GM23338 (cell line): Measurements from ENCODE around the gene RGS19. TPM values are rescaled to one million over a fixed set of nuclear protein-coding genes. Genes with fewer than 3 reads are reported as not detected.

Experiments used
- ATAC-seq: fragments of 200-7000 bp; cut with Tn5 transposase; 3 replicates; pipeline ENCODE4 v1.9.1; 2020
- DNase-seq: peaks from one replicate; pipeline ENCODE4 v3.0.0-alpha.2; 2015; ENCODE audit warnings: low spot score
- H2AFZ ChIP-seq: fragments of 200-600 bp; sonication (generic); 2 replicates; pipeline ENCODE4 v1.8.0; 2016; ENCODE audit warnings: antibody characterized with exemption, mild to moderate bottlenecking, moderate library complexity
- H3F3A ChIP-seq: fragments of 200-600 bp; sonication (generic); replicated peaks from 2 replicates; pipeline ENCODE4 v1.8.0; 2017; ENCODE audit warnings: antibody characterized with exemption, mixed run types, low read depth
- H3K27ac ChIP-seq: fragments of 200-600 bp; sonication (generic); 2 replicates; pipeline ENCODE4 v1.6.1; 2016; ENCODE audit warnings: low read depth
- H3K27me3 ChIP-seq: fragments of 200-600 bp; sonication (generic); 2 replicates; pipeline ENCODE4 v1.8.0; 2016; ENCODE audit warnings: mild to moderate bottlenecking, mixed run types, moderate library complexity; ENCODE audit not compliant: insufficient read depth
- H3K36me3 ChIP-seq: fragments of 200-600 bp; sonication (generic); 2 replicates; pipeline ENCODE4 v1.8.0; 2016; ENCODE audit warnings: mild to moderate bottlenecking; ENCODE audit not compliant: insufficient read depth
- H3K4me1 ChIP-seq: fragments of 200-600 bp; sonication (generic); 2 replicates; pipeline ENCODE4 v1.8.0; 2016; ENCODE audit warnings: mild to moderate bottlenecking, moderate library complexity; ENCODE audit not compliant: insufficient read depth
- H3K4me2 ChIP-seq: fragments of 200-600 bp; sonication (generic); 2 replicates; pipeline ENCODE4 v1.7.1; 2017; ENCODE audit warnings: mixed run types
- H3K4me3 ChIP-seq: fragments of 200-600 bp; sonication (generic); 2 replicates; pipeline ENCODE4 v1.6.1; 2016; ENCODE audit warnings: mixed run types
- H3K79me2 ChIP-seq: fragments of 200-600 bp; sonication (generic); replicated peaks from 2 replicates; pipeline ENCODE4 v1.8.0; 2017; ENCODE audit warnings: mild to moderate bottlenecking; ENCODE audit not compliant: insufficient read depth
- H3K9me2 ChIP-seq: fragments of 200-600 bp; sonication (generic); 2 replicates; pipeline ENCODE4 v1.8.0; 2017; ENCODE audit not compliant: insufficient read depth
- H4K20me1 ChIP-seq: fragments of 200-600 bp; sonication (generic); replicated peaks from 2 replicates; pipeline ENCODE4 v1.8.0; 2017; ENCODE audit warnings: mild to moderate bottlenecking; ENCODE audit not compliant: insufficient read depth
- H3K27ac Mint-ChIP-seq: 2 replicates; pipeline ENCODE4 v1.8.0; 2020; ENCODE audit warnings: inconsistent platforms, mild to moderate bottlenecking, moderate library complexity, mixed read lengths
- H3K27me3 Mint-ChIP-seq: 3 replicates; pipeline ENCODE4 v1.8.0; 2022; ENCODE audit warnings: low read depth, mild to moderate bottlenecking, moderate library complexity, mixed read lengths, inconsistent platforms; ENCODE audit not compliant: insufficient read depth, poor library complexity
- H3K36me3 Mint-ChIP-seq: 3 replicates; pipeline ENCODE4 v1.8.0; 2021; ENCODE audit warnings: low read depth, mild to moderate bottlenecking, inconsistent platforms, moderate library complexity, mixed read lengths
- H3K4me1 Mint-ChIP-seq: 3 replicates; pipeline ENCODE4 v1.8.0; 2020; ENCODE audit warnings: mild to moderate bottlenecking, inconsistent platforms, mixed read lengths
- H3K4me3 Mint-ChIP-seq: 3 replicates; pipeline ENCODE4 v1.8.0; 2021; ENCODE audit warnings: moderate library complexity, mild to moderate bottlenecking, inconsistent platforms, mixed read lengths
- H3K9me3 Mint-ChIP-seq: 3 replicates; pipeline ENCODE4 v1.8.0; 2020; ENCODE audit warnings: moderate library complexity, mild to moderate bottlenecking, inconsistent platforms, mixed read lengths
- CREB1 ChIP-seq: fragments of 250-450 bp; sonication (Bioruptor Pico); IDR thresholded peaks from 2 replicates; pipeline ENCODE4 v1.5.0; 2020; ENCODE audit warnings: low read depth, mild to moderate bottlenecking, moderate library complexity
- CTCF ChIP-seq, 2 experiments: fragments of 200-600 bp in 1 of 2; sonication (generic) in 1 of 2; conservative IDR thresholded peaks; 2 replicates each; pipeline versions ENCODE4 v1.5.1 to v1.6.1; 2016 to 2017; ENCODE audit warnings: antibody characterized with exemption in 2 of 2, low read depth in 2 of 2, mild to moderate bottlenecking in 2 of 2, moderate library complexity in 1 of 2
- EZH2phosphoT487 ChIP-seq: fragments of 200-600 bp; sonication (generic); IDR thresholded peaks from one replicate; pipeline ENCODE4 v1.8.1; 2018; ENCODE audit warnings: antibody characterized with exemption; ENCODE audit not compliant: unreplicated experiment
- JUNB ChIP-seq: IDR thresholded peaks from one replicate; pipeline ENCODE4 v1.6.1; 2016; ENCODE audit warnings: antibody characterized with exemption; ENCODE audit not compliant: unreplicated experiment
- NANOG ChIP-seq: IDR thresholded peaks from 2 replicates; pipeline ENCODE4 v1.6.1; 2016; ENCODE audit warnings: antibody characterized with exemption, borderline replicate concordance
- POLR2AphosphoS5 ChIP-seq: IDR thresholded peaks from 2 replicates; pipeline ENCODE4 v1.6.1; 2016; ENCODE audit warnings: antibody characterized with exemption, low read depth
- REST ChIP-seq: IDR thresholded peaks from one replicate; pipeline ENCODE4 v1.6.1; 2018; ENCODE audit warnings: antibody characterized with exemption; ENCODE audit not compliant: unreplicated experiment
- STAT1 ChIP-seq: IDR thresholded peaks from one replicate; pipeline ENCODE4 v1.6.1; 2016; ENCODE audit warnings: antibody characterized with exemption; ENCODE audit not compliant: unreplicated experiment
- ZNF114 ChIP-seq: fragments of 250-450 bp; sonication (Bioruptor Pico); IDR thresholded peaks from 2 replicates; pipeline ENCODE4 v1.5.0; 2020; ENCODE audit warnings: mild to moderate bottlenecking, moderate library complexity
- ZNF331 ChIP-seq: fragments of 250-450 bp; sonication (Bioruptor Pico); IDR thresholded peaks from 2 replicates; pipeline ENCODE4 v1.5.0; 2020; ENCODE audit warnings: low read depth, mild to moderate bottlenecking, moderate library complexity
- polyA plus RNA-seq: library from polyadenylated mRNA; unstranded; fragments of >200 nt; fragmentation: Nextera tagmentation; extraction: Ambion mirVana; gene quantifications from 2 replicates; pipeline ENCODE4 v1.2.1, GENCODE V29; 2016
- total RNA-seq: library from RNA; depleted of rRNA; stranded (reverse); fragments of >200 nt; shearing (Covaris generic); gene quantifications from 2 replicates; pipeline ENCODE4 v1.2.3, GENCODE V29; 2014

RGS19 gene
- total and polyA plus RNA-seq, 2 experiments from 2014 or later: 13.1 to 19.7 TPM

GRCh38 chr20:64112691-64113443 lies 33.5 kb upstream of the RGS19 start:
- no peaks in the 10 kb centered on the region for H3K27me3 ChIP-seq
- TF ChIP-seq ZNF331 (CRISPR knock-in tag): no peak

DNA sequence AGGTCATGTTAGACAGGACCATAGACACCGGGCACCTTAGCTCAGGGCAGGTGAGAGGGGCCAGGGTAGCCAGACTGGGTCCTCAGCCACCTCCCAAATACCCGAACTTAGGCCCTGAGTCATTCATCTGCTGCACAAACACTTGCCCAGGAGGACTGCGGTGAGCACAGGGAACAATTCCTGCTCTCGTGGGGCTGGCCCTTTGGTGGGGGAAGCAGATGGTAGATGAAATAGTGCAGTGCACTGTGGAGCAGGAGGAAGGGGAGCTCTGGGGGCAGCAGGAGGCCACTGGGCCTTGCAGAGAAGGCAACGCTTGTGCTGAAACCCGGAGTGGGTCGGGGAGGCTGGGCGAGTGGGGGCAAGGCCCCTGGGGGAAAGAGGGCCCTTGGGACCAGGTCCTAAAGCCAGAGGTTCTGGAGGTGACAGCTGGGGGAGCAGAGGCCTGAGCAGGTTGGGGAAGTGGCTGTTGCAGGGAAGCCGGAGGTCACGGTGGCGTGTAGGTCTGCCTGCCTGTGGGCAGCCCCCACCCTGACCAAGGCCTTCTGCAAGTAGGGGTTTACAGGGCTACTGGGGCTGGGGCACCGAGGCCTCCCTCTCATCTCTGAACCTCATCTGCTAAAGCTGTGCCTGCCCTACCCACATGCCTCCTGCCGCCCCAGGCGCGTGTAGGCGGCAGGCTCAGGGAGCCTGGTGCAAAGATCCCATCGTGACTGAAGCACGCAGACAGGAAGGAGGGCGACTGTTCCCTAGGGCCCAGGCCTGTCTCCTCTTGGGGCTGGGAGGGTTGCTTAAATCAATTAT lies 32.7 kb upstream of the RGS19 start:
- Mint-ChIP-seq H3K27me3 (peaks cover 4% of the 10 kb centered on the region), H3K4me3 (no peak overlapping the region), H3K4me1 (no peaks in the 10 kb centered on the region; the same call in 2 of the 3 replicates), H3K9me3 (no peaks in the 10 kb centered on the region; the same call in 2 of the 3 replicates), H3K36me3 (no peaks in the 10 kb centered on the region), H3K27ac (no peak overlapping the region; the same call in 1 of the 2 replicates)
- no peak overlapping the region for H3K4me2 ChIP-seq
- ATAC-seq: no peak
- H3K4me1 ChIP-seq: no peaks in the 10 kb centered on the region
- DNase-seq: peak; percentile 3
- no peak overlapping the region for H2AFZ ChIP-seq
- H3K4me3 ChIP-seq: no peak overlapping the region
- no peaks in the 10 kb centered on the region for H3K36me3 ChIP-seq
- no peaks in the 10 kb centered on the region for H3K79me2 ChIP-seq
- no peaks in the 10 kb centered on the region for H3K27me3 ChIP-seq
- H4K20me1 ChIP-seq: no peaks in the 10 kb centered on the region
- no peak overlapping the region for H3K27ac ChIP-seq
- H3K9me2 ChIP-seq: no peaks in the 10 kb centered on the region
- no peaks in the 10 kb centered on the region for H3F3A ChIP-seq
- TF ChIP-seq ZNF331 (CRISPR knock-in tag) (no peak), CREB1 (no peak), CTCF (conservative IDR thresholded peaks at IDR 0.05; ENCODE audit: low read depth in 2 of 2) (no peak), POLR2AphosphoS5 (no peak), JUNB (no peak), REST (no peak), ZNF114 (CRISPR knock-in tag) (no peak), EZH2phosphoT487 (no peak), NANOG (no peak), STAT1 (no peak)

More at GRCh38 chr20:64112691-64113443, 33.5 kb upstream of the RGS19 start:
- Mint-ChIP-seq H3K36me3 (no peaks in the 10 kb centered on the region), H3K27ac (no peak overlapping the region), H3K9me3 (no peaks in the 10 kb centered on the region), H3K4me3 (no peak overlapping the region), H3K27me3 (peaks cover 4% of the 10 kb centered on the region), H3K4me1 (no peaks in the 10 kb centered on the region; the same call in 2 of the 3 replicates)
- no peaks in the 10 kb centered on the region for H3F3A ChIP-seq
- H3K4me3 ChIP-seq: no peak overlapping the region
- DNase-seq: peak; percentile 1
- H2AFZ ChIP-seq: no peak overlapping the region
- no peak for ATAC-seq
- no peaks in the 10 kb centered on the region for H3K4me1 ChIP-seq
- H3K36me3 ChIP-seq: no peaks in the 10 kb centered on the region
- H4K20me1 ChIP-seq: no peaks in the 10 kb centered on the region
- H3K4me2 ChIP-seq: no peak overlapping the region
- H3K9me2 ChIP-seq: no peaks in the 10 kb centered on the region
- H3K79me2 ChIP-seq: no peaks in the 10 kb centered on the region
- no peak overlapping the region for H3K27ac ChIP-seq
